CD4-positive, alpha-beta T cell treated with Interleukin-6 for 4 hours (primary cell): Measurements from ENCODE around the gene SLC6A2.

Experiments
- DNase-seq: peaks from one replicate; pipeline ENCODE4 v3.0.0-alpha.2; 2020; ENCODE audit warnings: mixed read lengths

Gene SLC6A2

GRCh38 chr16:55647798-55648197, 8.0 kb upstream of the SLC6A2 start:
- no peak for DNase-seq

GRCh38 chr16:55651841-55652824, 3.7 kb upstream of the SLC6A2 start:
- no peak for DNase-seq

- no peak for DNase-seq
Observed at GRCh38 chr16:55653106-55653505, 2.7 kb upstream of the SLC6A2 start.

GRCh38 chr16:55655381-55655896, 349 bp upstream of the SLC6A2 start:
- no peak for DNase-seq

GRCh38 chr16:55656691-55657092, 904 bp downstream of the SLC6A2 start:
- DNase-seq, result no peak

- DNase-seq, result no peak
Observed at GRCh38 chr16:55657616-55658015, 1.8 kb downstream of the SLC6A2 start.

- DNase-seq, result no peak
Observed at GRCh38 chr16:55658898-55659420, 3.2 kb downstream of the SLC6A2 start.

- no peak for DNase-seq
Observed at GRCh38 chr16:55660026-55660425, 4.2 kb downstream of the SLC6A2 start.

- DNase-seq, result no peak
Observed at GRCh38 chr16:55660828-55661227, 5.0 kb downstream of the SLC6A2 start.

- DNase-seq, result no peak
Observed at GRCh38 chr16:55661941-55662643, 6.3 kb downstream of the SLC6A2 start.

- no peak for DNase-seq
Observed at GRCh38 chr16:55662644-55663031, 6.8 kb downstream of the SLC6A2 start.

- DNase-seq, result no peak
Observed at GRCh38 chr16:55663225-55663624, 7.4 kb downstream of the SLC6A2 start.

GRCh38 chr16:55663765-55664677, 8.2 kb downstream of the SLC6A2 start:
- DNase-seq, result no peak

- no peak for DNase-seq
Observed at GRCh38 chr16:55664786-55665407, 9.1 kb downstream of the SLC6A2 start.

- no peak for DNase-seq
Observed at GRCh38 chr16:55665511-55665910, 9.7 kb downstream of the SLC6A2 start.

- DNase-seq, result no peak
Observed at GRCh38 chr16:55666012-55666411, 10.2 kb downstream of the SLC6A2 start.

- no peak for DNase-seq
Observed at GRCh38 chr16:55667753-55668152, 12.0 kb downstream of the SLC6A2 start.

GRCh38 chr16:55668340-55669281, 12.8 kb downstream of the SLC6A2 start:
- DNase-seq, result no peak

- no peak for DNase-seq
Observed at GRCh38 chr16:55671206-55671973, 15.6 kb downstream of the SLC6A2 start.

- DNase-seq, result no peak
Observed at GRCh38 chr16:55671974-55672280, 16.1 kb downstream of the SLC6A2 start.
